ENCODE results near the gene SLC46A1. TPM values are rescaled to one million over a fixed set of nuclear protein-coding genes. Genes with fewer than 3 reads are reported as not detected.

SLC46A1 gene
- 1 to 10 TPM; 4.6 to 9.6 (median 7.4) TPM for total RNA-seq

- peaks cover 9 to 26% (median 21%) of the 10 kb centered on the region in 4 donors for H3K4me1 ChIP-seq
- TF ChIP-seq CTCF (IDR thresholded peaks at IDR 0.05) = no peak
- TF ChIP-seq POLR2A (IDR thresholded peaks at IDR 0.05; ENCODE audit: low read depth) = no peak
- no peaks in the 10 kb centered on the region for H3K9me3 ChIP-seq
- H3K27ac ChIP-seq (replicated peaks in 1 of 4) = peak within 1 kb of the TSS; percentile 40 to 66 (median 63)
- peaks cover 0 to 21% (median 9%) of the 10 kb centered on the region in 4 donors for H3K36me3 ChIP-seq
- peak within 1 kb of the TSS; percentile 69 to 91 (median 76) for H3K4me3 ChIP-seq
- WGBS = 1% methylated on average over 17 of the region's 70 CpGs
- H3K27me3 ChIP-seq = no peaks in the 10 kb centered on the region
- intact Hi-C loops (cut with DNase I) = no loop called here
- no peak for DNase-seq (ENCODE audit: extremely low spot score)
These were observed at the start of gene SLC46A1 for GRCh38 chr17:28405632-28406472. Gene SLC46A1, minus strand, starts transcription at chr17:28406212. Its CDS starts 98 bp downstream, at chr17:28406114.

- Histone ChIP-seq H3K27me3 (peaks cover 0 to 4% (median 0%) of the 10 kb centered on the region in 4 donors), H3K9me3 (peaks cover 0 to 5% (median 0%) of the 10 kb centered on the region in 4 donors), H3K4me3 (no peak overlapping the region), H3K36me3 (no peaks in the 10 kb centered on the region), H3K4me1 (no peaks in the 10 kb centered on the region), H3K27ac (replicated peaks in 1 of 4) (no peak overlapping the region)
- 88% methylated on average over 1 of the region's 1 CpG for WGBS
- no peak for TF ChIP-seq CTCF (IDR thresholded peaks at IDR 0.05)
- no peak for TF ChIP-seq POLR2A (IDR thresholded peaks at IDR 0.05; ENCODE audit: low read depth)
- no peak for TF ChIP-seq EP300 (IDR thresholded peaks at IDR 0.05)
- no peak for TF ChIP-seq POLR2AphosphoS5 (IDR thresholded peaks at IDR 0.05)
- intact Hi-C loops (cut with DNase I) = no loop called here
- DNase-seq (ENCODE audit: extremely low spot score) = no peak
These were observed 43.8 kb upstream of the SLC46A1 start for GRCh38 chr17:28449859-28450258.

GRCh38 chr17:28447396-28447760 lies 41.4 kb upstream of the SLC46A1 start:
- intact Hi-C loops (cut with DNase I) = no loop called here

GRCh38 chr17:28446716-28447395 lies 40.8 kb upstream of the SLC46A1 start:
- H3K9me3 ChIP-seq = peaks cover 0 to 5% (median 0%) of the 10 kb centered on the region in 4 donors
- no peak overlapping the region for H3K4me3 ChIP-seq
- TF ChIP-seq CTCF (IDR thresholded peaks at IDR 0.05) (no peak), POLR2AphosphoS5 (IDR thresholded peaks at IDR 0.05) (no peak), POLR2A (IDR thresholded peaks at IDR 0.05; ENCODE audit: low read depth) (no peak), EP300 (IDR thresholded peaks at IDR 0.05) (no peak)
- WGBS = 83% methylated on average over 8 of the region's 8 CpGs
- H3K27ac ChIP-seq (replicated peaks in 1 of 4) = no peak overlapping the region
- peaks cover 0 to 4% (median 0%) of the 10 kb centered on the region in 4 donors for H3K27me3 ChIP-seq
- H3K4me1 ChIP-seq = no peaks in the 10 kb centered on the region
- no peak for DNase-seq (ENCODE audit: extremely low spot score)
- intact Hi-C loops (cut with DNase I) = no loop called here
- H3K36me3 ChIP-seq = no peaks in the 10 kb centered on the region

More at GRCh38 chr17:28447396-28447760, 41.4 kb upstream of the SLC46A1 start:
- H3K4me3 ChIP-seq = no peak overlapping the region
- WGBS = 52% methylated on average over 5 of the region's 5 CpGs
- no peaks in the 10 kb centered on the region for H3K4me1 ChIP-seq
- H3K36me3 ChIP-seq = no peaks in the 10 kb centered on the region
- H3K27me3 ChIP-seq = peaks cover 0 to 4% (median 0%) of the 10 kb centered on the region in 4 donors
- H3K9me3 ChIP-seq = peaks cover 0 to 5% (median 0%) of the 10 kb centered on the region in 4 donors
- DNase-seq (ENCODE audit: extremely low spot score) = no peak
- TF ChIP-seq POLR2AphosphoS5 (IDR thresholded peaks at IDR 0.05) (no peak), EP300 (IDR thresholded peaks at IDR 0.05) (no peak), POLR2A (IDR thresholded peaks at IDR 0.05; ENCODE audit: low read depth) (no peak), CTCF (IDR thresholded peaks at IDR 0.05) (no peak)
- H3K27ac ChIP-seq (replicated peaks in 1 of 4) = no peak overlapping the region

All from esophagus muscularis mucosa (tissue), 4 donors.